NCI-H1417 treated with DMSO at 0.1 percent for 48 hours (cell line): ENCODE data around the gene MIEF2.

Experiments used
- DNase-seq: peaks from one replicate; lab custom pipeline; 2025; lab: John Stamatoyannopoulos, UW

MIEF2 gene

DNA sequence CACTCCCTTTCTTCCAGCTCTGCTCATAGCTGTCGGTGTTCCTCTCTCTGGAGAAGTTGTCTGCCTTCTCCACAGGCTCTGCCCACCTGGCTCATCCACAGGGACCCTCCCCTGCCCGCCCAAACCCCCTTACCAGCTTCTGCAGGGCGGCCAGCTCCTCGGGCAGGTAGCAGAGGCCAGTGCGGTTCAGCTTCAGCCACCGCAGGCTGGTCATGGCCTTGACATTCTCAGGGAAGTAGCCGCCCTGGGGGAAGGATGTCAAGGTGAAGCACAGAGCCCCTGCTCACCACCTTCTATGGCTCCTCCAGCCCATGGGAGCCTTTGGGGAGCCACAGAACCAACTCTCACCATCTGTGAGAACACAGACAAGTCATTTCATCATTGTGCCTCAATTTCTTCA is 3.7 kb upstream of the MIEF2 start:
- no peak for DNase-seq

DNA sequence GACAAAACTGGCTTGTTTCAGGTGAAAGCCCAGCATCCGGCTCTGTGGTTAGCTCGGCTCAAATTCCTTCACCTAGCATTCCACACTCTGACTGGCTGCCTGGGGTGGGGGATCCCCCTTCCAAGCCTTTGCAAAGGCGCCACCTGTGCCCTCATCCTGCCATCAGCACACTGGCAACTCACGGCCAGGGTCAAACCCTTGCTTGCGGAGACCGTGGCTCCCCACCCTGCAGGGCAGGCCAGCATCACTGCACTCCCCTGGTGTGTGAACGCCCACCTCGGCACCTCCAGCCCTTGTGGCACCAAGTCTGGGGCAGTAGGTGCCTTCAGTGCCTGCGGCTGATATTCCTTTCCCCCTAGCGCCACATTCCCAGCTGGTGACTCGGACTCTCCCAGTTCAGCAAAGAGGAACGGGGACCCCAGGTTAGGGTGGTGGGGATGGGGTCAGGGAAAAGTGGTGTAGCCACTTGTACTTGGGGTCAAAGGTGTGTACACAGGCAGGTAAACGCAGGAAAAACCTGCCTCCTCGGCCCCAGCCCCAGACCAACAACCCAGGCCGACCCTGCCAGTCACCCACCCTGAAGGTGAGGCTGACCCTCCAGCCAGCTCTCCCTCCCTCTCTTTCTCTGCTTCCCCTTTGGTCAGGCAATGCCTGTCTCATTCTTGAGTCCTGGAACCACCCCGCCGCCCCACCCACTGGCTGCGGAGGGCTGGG is 3.0 kb upstream of the MIEF2 start:
- DNase-seq, result no peak

DNA sequence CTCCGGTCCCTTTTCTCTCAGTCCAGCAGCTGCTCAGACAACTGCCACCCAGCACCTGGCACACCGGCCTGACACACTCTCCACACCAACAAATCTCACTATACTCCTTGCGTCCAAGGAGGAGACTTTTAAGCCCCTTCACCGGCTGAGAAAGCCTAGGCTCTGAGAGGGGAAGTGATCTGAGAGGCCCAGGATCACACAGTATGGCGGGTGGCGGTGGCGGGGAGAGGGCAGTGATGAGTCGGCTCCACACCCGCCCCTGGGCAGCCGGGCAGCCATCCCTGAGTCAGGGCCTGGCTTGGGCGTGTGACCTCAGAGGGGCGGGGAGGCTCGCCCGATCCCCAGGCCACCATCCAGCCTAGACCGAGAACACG is 2.5 kb upstream of the MIEF2 start:
- no peak for DNase-seq

DNA sequence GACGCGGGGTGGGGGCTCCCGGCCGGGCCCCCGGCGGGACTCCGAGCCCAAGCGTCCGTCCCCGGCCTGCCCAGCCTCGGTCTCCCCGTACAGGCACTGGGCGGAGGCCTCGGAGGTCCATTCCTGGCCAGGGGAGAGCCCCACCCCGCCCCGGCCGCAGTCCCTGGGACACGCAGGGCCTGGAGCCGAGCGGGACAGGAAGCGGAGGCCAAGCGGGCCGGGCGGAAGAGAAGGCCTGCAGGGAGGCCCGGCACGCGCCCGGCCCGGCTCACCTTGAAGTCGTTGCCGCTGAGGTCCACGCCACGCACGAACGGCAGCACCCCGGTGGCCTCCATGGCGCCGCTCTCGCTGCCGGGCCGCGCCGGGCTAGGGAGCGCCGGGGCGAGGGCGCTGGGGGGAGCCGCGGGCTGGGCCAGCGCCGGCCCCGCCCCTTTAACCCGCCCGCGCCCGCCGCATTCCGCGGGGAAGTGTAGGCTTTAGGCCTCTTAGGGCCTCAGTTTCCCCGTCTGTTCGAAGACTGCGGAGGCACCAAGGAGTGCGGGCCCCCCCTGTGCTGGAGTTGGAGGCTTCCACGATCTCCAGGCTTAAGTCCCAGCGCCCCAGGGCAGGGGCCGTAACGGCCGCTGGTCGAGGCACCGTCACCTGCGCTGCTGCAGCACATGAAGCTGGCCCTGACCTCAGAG is 2.0 kb upstream of the MIEF2 start, which contains the start of gene FLII:
TSS of gene FLII (minus strand) at position 383 of the 683 bp plus-strand sequence. CDS start at position 335, 48 bp downstream.
- DNase-seq, result no peak

- DNase-seq, result no peak
These were observed 686 bp upstream of the MIEF2 start for GRCh38 chr17:18259621-18260331.

DNA sequence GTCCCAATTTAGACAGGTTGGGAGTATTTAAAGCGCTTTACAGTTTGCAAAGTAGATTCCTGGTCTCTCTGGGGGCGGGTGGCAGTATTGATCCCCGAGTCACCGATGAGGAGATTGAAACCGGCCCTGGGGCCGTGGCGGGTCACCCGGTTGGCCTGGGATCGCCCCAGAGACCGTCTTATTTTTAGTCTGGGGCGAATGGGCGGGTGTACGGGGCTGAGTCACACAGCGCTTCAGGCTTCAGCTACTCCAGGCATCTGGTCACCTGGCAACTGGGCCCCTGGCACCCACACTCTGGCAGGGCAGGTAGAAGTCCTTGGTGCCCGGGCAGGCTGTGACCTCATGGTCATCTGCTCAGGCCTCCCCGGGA is 669 bp downstream of the MIEF2 start:
- DNase-seq, result no peak

DNA sequence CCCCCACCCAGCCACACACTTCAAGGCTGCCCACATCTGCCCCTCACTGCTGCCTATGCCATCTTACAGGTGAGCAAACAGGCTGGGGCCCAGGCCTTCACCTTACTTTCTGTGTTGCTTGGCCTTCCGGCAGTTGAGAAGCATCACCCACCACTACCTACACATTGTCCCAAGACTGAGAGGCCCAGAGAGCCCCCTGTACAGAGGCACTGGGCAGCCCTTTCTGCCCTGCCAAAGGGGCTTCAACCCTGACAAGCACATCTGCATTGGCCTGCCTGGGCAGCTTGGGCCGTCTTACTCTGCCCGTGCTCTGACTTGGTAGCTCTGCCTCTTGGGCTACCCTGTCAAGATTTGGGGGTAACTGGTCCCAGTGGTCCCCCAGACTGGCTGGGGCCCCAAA is 1.2 kb downstream of the MIEF2 start:
- no peak for DNase-seq

DNA sequence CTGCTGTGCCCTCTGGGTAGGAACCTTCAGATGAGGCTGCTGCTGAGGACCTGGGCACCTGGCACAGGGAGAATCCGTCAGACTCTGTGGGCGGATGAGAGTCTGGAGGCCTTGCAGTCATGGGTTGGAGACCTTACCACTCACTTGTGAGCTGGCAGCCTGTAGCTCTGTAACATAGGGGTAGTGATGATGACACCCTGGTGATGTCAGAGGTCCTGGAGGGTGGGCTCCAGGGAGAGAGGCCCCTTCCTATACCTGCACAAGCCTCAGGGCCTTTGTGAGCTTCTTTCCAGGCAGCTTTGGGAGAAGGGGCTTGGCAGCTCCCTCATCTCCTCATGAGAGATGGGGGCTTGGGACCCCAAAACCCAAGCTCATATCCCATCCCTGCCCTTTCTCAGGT is 1.6 kb downstream of the MIEF2 start:
- no peak for DNase-seq

DNA sequence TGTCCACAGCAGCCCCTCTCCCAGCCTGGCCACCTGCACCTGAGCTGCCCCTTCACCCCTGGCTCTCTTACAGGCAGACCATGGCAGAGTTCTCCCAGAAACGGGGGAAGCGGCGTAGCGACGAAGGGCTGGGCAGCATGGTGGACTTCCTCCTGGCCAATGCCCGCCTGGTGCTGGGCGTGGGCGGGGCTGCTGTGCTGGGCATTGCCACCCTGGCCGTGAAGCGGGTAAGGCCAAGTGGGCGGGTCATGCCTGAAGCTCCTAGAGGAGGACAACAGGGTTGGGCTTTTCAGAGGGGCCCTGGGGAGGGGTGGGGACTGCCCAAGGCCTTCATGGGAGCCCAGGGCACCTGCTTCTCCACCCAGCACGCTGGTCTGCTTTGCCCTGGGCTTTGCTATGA is 2.2 kb downstream of the MIEF2 start:
- no peak for DNase-seq

GRCh38 chr17:18263885-18264682 is 3.6 kb downstream of the MIEF2 start:
- no peak for DNase-seq

DNA sequence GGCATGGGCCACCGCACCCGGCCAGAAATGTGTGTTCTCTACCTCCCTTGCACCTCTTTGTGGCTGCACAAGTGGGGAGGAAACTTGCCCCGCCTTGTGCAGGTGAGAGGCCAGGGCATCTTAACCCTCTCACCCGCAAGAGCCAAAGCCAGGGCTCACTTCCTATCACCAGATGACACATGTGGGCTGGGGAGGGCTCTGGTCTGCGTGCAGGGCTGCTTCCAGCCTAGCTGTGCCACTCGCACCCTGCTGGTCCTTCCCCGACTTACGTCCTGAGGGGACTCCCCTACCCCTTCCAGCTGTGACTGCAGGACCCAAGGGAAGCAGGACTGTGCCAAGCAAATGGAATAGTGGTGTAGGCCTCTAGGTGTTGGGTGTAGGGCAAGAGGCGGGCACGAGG is 6.9 kb downstream of the MIEF2 start:
- no peak for DNase-seq

DNA sequence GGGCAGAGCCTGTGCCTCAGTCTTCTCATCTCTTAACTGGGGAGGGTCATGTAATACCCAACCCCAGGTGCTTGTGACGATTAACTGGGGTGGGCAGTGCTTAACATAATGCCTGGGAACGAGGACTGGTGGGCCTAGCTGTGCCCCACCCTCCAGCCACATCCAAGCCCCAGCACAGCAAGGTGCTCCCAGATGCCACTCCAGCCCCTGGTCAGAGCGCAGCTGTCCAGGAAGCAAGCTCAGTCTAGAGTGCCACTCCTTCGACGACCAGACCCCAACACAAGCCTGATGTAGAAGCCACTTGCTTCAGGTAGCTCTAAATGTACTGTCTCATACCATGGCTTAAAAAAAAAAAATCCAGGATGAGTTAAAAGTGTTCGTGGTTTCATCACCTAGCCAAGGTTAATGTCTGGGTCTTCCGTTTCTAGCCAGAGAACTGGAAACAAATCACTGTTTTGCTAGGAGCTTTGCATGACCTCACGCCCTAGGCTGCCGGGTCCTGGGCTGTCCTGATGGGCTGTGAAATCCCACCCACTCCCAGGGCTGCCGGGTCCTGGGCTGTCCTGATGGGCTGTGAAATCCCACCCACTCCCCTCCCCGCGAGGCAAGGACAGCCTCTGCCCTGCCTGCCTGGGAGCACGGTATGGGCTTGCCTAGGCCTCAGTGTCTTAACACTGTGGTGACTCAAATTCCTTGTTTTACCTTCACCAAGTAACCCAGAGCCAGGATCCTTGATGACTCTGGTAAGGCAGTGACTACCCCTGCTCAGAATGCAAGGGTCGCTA is 7.7 kb downstream of the MIEF2 start:
- DNase-seq, result no peak

DNA sequence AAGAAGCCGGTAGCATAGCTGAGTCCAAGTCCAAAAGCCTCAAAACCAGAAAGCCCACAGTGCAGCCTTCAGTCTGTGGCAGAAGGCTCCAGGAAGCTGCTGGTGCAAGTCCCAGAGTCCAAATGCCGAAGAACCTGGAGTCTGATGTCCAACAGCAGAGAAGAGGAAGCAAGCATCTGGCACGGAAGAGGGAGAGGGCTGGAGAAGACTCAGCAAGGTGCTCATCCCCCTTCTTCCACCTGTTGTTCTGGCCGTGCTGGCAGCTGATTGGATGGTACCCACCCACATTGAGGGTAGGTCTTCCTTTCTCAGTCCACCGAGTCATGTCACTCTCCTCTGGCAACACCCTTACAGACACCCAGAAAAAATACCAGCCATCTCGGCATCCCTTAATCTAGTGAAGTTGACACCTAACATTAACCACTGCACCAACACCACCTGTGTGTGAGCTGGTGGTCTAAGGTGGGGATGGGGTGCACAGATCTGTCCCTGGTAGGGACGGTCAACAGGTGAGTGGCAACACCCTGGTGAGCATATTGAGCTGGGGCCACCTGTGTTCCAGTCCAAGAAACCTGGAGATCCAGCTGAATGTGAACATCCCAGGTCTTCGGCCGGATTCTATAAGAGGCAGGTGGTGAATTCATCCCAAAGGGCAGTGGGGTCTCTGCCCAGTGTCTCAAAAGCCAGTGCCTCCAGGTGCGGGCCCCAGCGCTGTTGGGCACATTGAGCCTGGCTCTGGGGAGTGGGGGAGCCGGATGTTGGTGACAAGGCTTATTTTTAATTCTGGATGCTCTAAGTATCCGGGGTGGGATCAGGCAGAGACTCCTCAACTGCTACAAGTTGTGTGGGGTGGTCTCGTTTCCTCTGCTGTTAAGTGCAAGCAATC is 9.8 kb downstream of the MIEF2 start:
- no peak for DNase-seq

GRCh38 chr17:18277076-18277475 is 16.6 kb downstream of the MIEF2 start:
- no peak for DNase-seq

- no peak for DNase-seq
These were observed 18.4 kb downstream of the MIEF2 start for GRCh38 chr17:18278867-18279266.

DNA sequence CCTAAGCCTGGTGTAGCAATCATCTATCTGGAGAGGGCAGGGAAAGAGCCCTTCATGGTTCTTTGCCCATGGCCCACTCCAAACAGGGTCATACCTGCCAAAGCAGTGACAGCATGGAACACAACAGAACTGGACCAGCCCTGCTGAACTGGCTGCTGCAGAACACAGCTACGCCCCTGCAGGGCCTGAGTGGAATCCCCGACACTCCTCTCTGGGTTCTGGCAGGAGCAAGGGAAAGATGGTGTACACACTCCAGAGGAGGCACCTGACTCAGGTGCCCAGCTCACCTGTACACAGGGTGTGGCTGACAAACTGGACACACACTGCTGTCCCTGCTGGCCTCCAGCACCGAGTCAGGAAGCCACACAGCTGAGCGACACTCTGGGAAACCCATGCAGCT is 19.8 kb downstream of the MIEF2 start:
- no peak for DNase-seq

GRCh38 chr17:18280766-18281371 is 20.4 kb downstream of the MIEF2 start:
- no peak for DNase-seq

DNA sequence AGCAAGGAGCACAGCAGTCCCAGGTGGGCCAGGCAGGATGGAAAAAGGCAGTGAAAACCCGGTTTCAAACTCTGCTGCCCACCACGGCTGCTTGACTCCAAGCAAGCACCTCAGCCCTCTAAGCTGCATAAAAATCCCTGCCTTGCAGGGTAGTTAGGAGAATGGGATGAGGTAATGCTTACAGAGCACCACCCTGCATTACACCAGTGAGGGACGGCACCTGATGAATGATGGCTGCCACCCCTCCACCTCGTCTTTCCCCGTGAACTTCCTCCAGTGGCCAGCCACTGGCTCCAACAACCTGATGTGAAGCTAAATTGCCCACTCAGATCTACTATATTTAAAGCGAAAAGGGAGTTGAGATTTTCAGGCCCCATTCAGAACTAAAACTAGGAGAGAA is 21.3 kb downstream of the MIEF2 start:
- no peak for DNase-seq

DNA sequence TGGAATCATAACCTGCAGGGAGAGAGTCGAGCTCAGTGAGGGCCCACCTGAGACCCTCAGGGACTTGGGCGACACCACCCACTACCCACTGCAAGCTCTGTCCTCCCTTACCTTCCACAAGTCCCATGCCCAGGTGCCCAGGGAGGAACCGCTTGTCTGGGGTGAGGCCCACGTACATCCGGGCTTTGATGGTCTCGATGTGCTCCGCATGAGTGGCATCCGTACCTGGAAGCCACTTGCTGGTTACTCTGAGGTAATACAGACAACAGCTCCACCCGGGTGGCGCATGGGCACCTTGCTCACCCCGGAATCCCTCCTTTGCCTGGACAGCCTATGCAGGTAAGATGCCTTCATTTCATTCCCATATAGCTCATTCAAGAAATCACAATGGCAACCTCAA is 24.8 kb downstream of the MIEF2 start:
- DNase-seq, result no peak
